NCI-H1694 (cell line): ENCODE measurements around the gene SCNN1B.

Source experiments
- DNase-seq: peaks from one replicate; lab custom pipeline; 2025; lab: John Stamatoyannopoulos, UW

SCNN1B gene

GRCh38 chr16:23407436-23408127, 105.5 kb downstream of the SCNN1B start:
- DNase-seq = peak; percentile 23

GRCh38 chr16:23408242-23408822, 106.2 kb downstream of the SCNN1B start:
- no peak for DNase-seq

- DNase-seq = peak; percentile 98
Observed at GRCh38 chr16:23408823-23409298, 106.8 kb downstream of the SCNN1B start.

GRCh38 chr16:23409522-23409921, 107.4 kb downstream of the SCNN1B start:
- no peak for DNase-seq

GRCh38 chr16:23410176-23410575, 108.1 kb downstream of the SCNN1B start:
- DNase-seq = no peak

GRCh38 chr16:23414731-23415130, 112.6 kb downstream of the SCNN1B start:
- no peak for DNase-seq

GRCh38 chr16:23416816-23417215, 114.7 kb downstream of the SCNN1B start:
- no peak for DNase-seq

GRCh38 chr16:23420011-23420410, 117.9 kb downstream of the SCNN1B start:
- DNase-seq = no peak

GRCh38 chr16:23423496-23424049, 121.5 kb downstream of the SCNN1B start:
- peak; percentile 58 for DNase-seq

GRCh38 chr16:23424292-23424958, 122.3 kb downstream of the SCNN1B start:
- DNase-seq = no peak

- no peak for DNase-seq
Observed at GRCh38 chr16:23428351-23428750, 126.2 kb downstream of the SCNN1B start.
